Natural killer cell (primary cell): Measurements from ENCODE around the gene C3orf70. TPM values are rescaled to one million over a fixed set of nuclear protein-coding genes. Genes with fewer than 3 reads are reported as not detected.

ENCODE experiments used
- ATAC-seq, 3 donors: fragments of 150-1000 bp in 2 of 3; fragments of 200-7000 bp in 1 of 3; cut with Tn5 transposase; 1 replicate in 1 of 3; 2 replicates in 2 of 3; pipeline ENCODE4 v1.10.0; 2021; ENCODE audit warnings: mild to moderate bottlenecking in 2 of 3, moderate library complexity in 2 of 3
- DNase-seq, 2 donors: peaks; one replicate each; pipeline versions ENCODE4 v3.0.0 to v3.0.0-alpha.2; 2013 to 2021; ENCODE audit warnings: mixed read lengths in 1 of 2
- H3K27ac ChIP-seq: one replicate; pipeline ENCODE4 v1.5.1; 2013; ENCODE audit warnings: mild to moderate bottlenecking, low read length
- H3K27me3 ChIP-seq: one replicate; pipeline ENCODE4 v1.6.1; 2013; ENCODE audit warnings: low read length; ENCODE audit not compliant: control insufficient read depth, insufficient read depth
- H3K36me3 ChIP-seq: one replicate; pipeline ENCODE4 v1.6.1; 2013; ENCODE audit warnings: low read length; ENCODE audit not compliant: control insufficient read depth, insufficient read depth
- H3K4me1 ChIP-seq: one replicate; pipeline ENCODE4 v1.6.1; 2013; ENCODE audit warnings: low read length; ENCODE audit not compliant: control insufficient read depth, insufficient read depth
- H3K4me3 ChIP-seq: one replicate; pipeline ENCODE4 v1.5.1; 2013; ENCODE audit warnings: low read length
- H3K9me3 ChIP-seq: one replicate; pipeline ENCODE4 v1.6.1; 2013; ENCODE audit warnings: low read length; ENCODE audit not compliant: control insufficient read depth, insufficient read depth
- H3K27ac Mint-ChIP-seq, 2 donors: one replicate each; pipeline ENCODE4 v1.8.0; 2022; ENCODE audit warnings: mild to moderate bottlenecking in 2 of 2, mixed read lengths in 2 of 2, moderate library complexity in 1 of 2
- H3K27me3 Mint-ChIP-seq, 2 donors: one replicate each; pipeline ENCODE4 v1.8.0; 2022; ENCODE audit warnings: low read depth in 2 of 2, mixed read lengths in 2 of 2
- H3K36me3 Mint-ChIP-seq: one replicate; pipeline ENCODE4 v1.8.0; 2022; ENCODE audit warnings: mixed read lengths
- H3K4me1 Mint-ChIP-seq, 2 donors: one replicate each; pipeline ENCODE4 v1.8.0; 2022; ENCODE audit warnings: mixed read lengths in 2 of 2
- H3K4me3 Mint-ChIP-seq: one replicate; pipeline ENCODE4 v1.8.0; 2022; ENCODE audit warnings: mild to moderate bottlenecking, moderate library complexity, mixed read lengths
- H3K9me3 Mint-ChIP-seq, 2 donors: one replicate each; pipeline ENCODE4 v1.8.0; 2022; ENCODE audit warnings: mixed read lengths in 2 of 2
- CTCF ChIP-seq: fragments of 200-600 bp; IDR thresholded peaks from one replicate; pipeline ENCODE4 v1.8.0; 2022; ENCODE audit warnings: antibody characterized with exemption
- WGBS: methylation state at CpG from one replicate; pipeline ENCODE4 v1.1.7; 2013; ENCODE audit warnings: missing lambda C conversion rate; ENCODE audit not compliant: insufficient coverage; 5-methylcytosine and 5-hydroxymethylcytosine counted together
- intact Hi-C: fragments of 100-400 bp; cut with micrococcal nuclease; formaldehyde crosslinking; loops from one replicate; pipeline ENCODE4 v1.14.2; 2022
- total RNA-seq, 4 donors: library from RNA; stranded (reverse); fragments of 120-200 nt in 1 of 4; gene quantifications; one replicate each; pipeline versions ENCODE4 v1.2.3 to v1.2.4, GENCODE V29; 2013 to 2022

The C3orf70 gene
- total RNA-seq, 3 donors from 2014 or later (not counting 1 experiment from before 2014, with no cell fraction given) = 0.05 to 0.07 (median 0.05) TPM

GRCh38 chr3:185084901-185085300, 68.0 kb downstream of the C3orf70 start:
- Histone ChIP-seq H3K9me3 (no peaks in the 10 kb centered on the region), H3K27ac (no peak overlapping the region), H3K36me3 (no peaks in the 10 kb centered on the region), H3K27me3 (no peaks in the 10 kb centered on the region), H3K4me1 (no peaks in the 10 kb centered on the region), H3K4me3 (no peak overlapping the region)
- whole genome bisulfite sequencing = 87% methylated on average over 5 of the region's 5 CpGs
- Mint-ChIP-seq H3K4me1 (no peaks in the 10 kb centered on the region), H3K36me3 (no peaks in the 10 kb centered on the region), H3K27ac (no peak overlapping the region), H3K9me3 (no peaks in the 10 kb centered on the region), H3K4me3 (no peak overlapping the region), H3K27me3 (peaks cover 3 to 17% of the 10 kb centered on the region in 2 donors)
- DNase-seq (no peak), ATAC-seq (no peak)
- intact Hi-C loops = no loop called here
- no peak for TF ChIP-seq CTCF

- intact Hi-C loops = no loop called here
- no peak overlapping the region for H3K27ac Mint-ChIP-seq
- DNase-seq = no peak
- Histone ChIP-seq H3K27ac (no peak overlapping the region), H3K27me3 (no peaks in the 10 kb centered on the region), H3K4me3 (no peak overlapping the region), H3K9me3 (no peaks in the 10 kb centered on the region), H3K4me1 (no peaks in the 10 kb centered on the region), H3K36me3 (no peaks in the 10 kb centered on the region)
- H3K4me1 Mint-ChIP-seq = no peaks in the 10 kb centered on the region
- H3K4me3 Mint-ChIP-seq = no peak overlapping the region
- ATAC-seq = no peak
- peaks cover 3 to 17% of the 10 kb centered on the region in 2 donors for H3K27me3 Mint-ChIP-seq
- TF ChIP-seq CTCF = no peak
- 86% methylated on average over 5 of the region's 5 CpGs for WGBS
- H3K9me3 Mint-ChIP-seq = no peaks in the 10 kb centered on the region
- no peaks in the 10 kb centered on the region for H3K36me3 Mint-ChIP-seq
These were observed 68.5 kb downstream of the C3orf70 start for GRCh38 chr3:185084402-185084801.

- H3K27me3 ChIP-seq = no peaks in the 10 kb centered on the region
- peaks cover 3 to 17% of the 10 kb centered on the region in 2 donors for H3K27me3 Mint-ChIP-seq
- no peaks in the 10 kb centered on the region for H3K4me1 Mint-ChIP-seq
- intact Hi-C loops = no loop called here
- H3K27ac ChIP-seq = no peak overlapping the region
- H3K4me3 Mint-ChIP-seq = no peak overlapping the region
- no peak for TF ChIP-seq CTCF
- H3K9me3 Mint-ChIP-seq = no peaks in the 10 kb centered on the region
- no peak overlapping the region for H3K27ac Mint-ChIP-seq
- H3K4me3 ChIP-seq = no peak overlapping the region
- H3K4me1 ChIP-seq = no peaks in the 10 kb centered on the region
- no peaks in the 10 kb centered on the region for H3K36me3 ChIP-seq
- H3K36me3 Mint-ChIP-seq = no peaks in the 10 kb centered on the region
- H3K9me3 ChIP-seq = no peaks in the 10 kb centered on the region
- no peak for ATAC-seq
- DNase-seq = no peak
- 81% methylated on average over 14 of the region's 14 CpGs for WGBS
These were observed 70.0 kb downstream of the C3orf70 start for GRCh38 chr3:185082829-185083228.

GRCh38 chr3:185082149-185082548, 70.7 kb downstream of the C3orf70 start:
- TF ChIP-seq CTCF = no peak
- 86% methylated on average over 3 of the region's 3 CpGs for WGBS
- peaks cover 0 to 13% of the 10 kb centered on the region in 2 donors for H3K27me3 Mint-ChIP-seq
- ATAC-seq (peak in 1 of 3 donors; percentile 3), DNase-seq (no peak)
- H3K27ac ChIP-seq = no peak overlapping the region
- no peaks in the 10 kb centered on the region for H3K9me3 ChIP-seq
- H3K4me1 Mint-ChIP-seq = no peaks in the 10 kb centered on the region
- H3K4me3 ChIP-seq = no peak overlapping the region
- H3K27ac Mint-ChIP-seq = no peak overlapping the region
- H3K36me3 Mint-ChIP-seq = no peaks in the 10 kb centered on the region
- no peaks in the 10 kb centered on the region for H3K9me3 Mint-ChIP-seq
- no peaks in the 10 kb centered on the region for H3K4me1 ChIP-seq
- H3K4me3 Mint-ChIP-seq = no peak overlapping the region
- intact Hi-C loops = no loop called here
- no peaks in the 10 kb centered on the region for H3K36me3 ChIP-seq
- H3K27me3 ChIP-seq = no peaks in the 10 kb centered on the region
